Heart left ventricle (tissue), 16 donors: ENCODE data around the gene ZFYVE26. TPM values are rescaled to one million over a fixed set of nuclear protein-coding genes. Genes with fewer than 3 reads are reported as not detected.
A peak's percentile ranks its signal among the peaks of the same experiment; 100 is the strongest.

Source experiments
- ATAC-seq, 4 donors: fragments of 200-7000 bp; cut with Tn5 transposase; one replicate each; pipeline ENCODE4 v1.9.1; 2020 to 2022; ENCODE audit warnings: moderate library complexity in 4 of 4, mild to moderate bottlenecking in 3 of 4, moderate number of reproducible peaks in 1 of 4
- DNase-seq, 5 donors: peaks; one replicate each; pipeline ENCODE4 v3.0.0-alpha.2; 2020
- H3K27ac ChIP-seq, 12 donors: fragments of 200-600 bp; sonication (generic) in 4 of 12; one replicate each; pipeline versions ENCODE4 v1.5.0 to v1.8.0; 2016 to 2022; ENCODE audit warnings: mild to moderate bottlenecking in 2 of 12
- H3K27me3 ChIP-seq, 9 donors: fragments of 200-600 bp; sonication (generic) in 2 of 9; one replicate each; pipeline versions ENCODE4 v1.5.1 to v1.8.0; 2016 to 2022; ENCODE audit warnings: mild to moderate bottlenecking in 3 of 9
- H3K36me3 ChIP-seq, 9 donors: fragments of 200-600 bp; sonication (generic) in 2 of 9; one replicate each; pipeline versions ENCODE4 v1.5.0 to v1.8.0; 2018 to 2022; ENCODE audit warnings: mild to moderate bottlenecking in 2 of 9
- H3K4me1 ChIP-seq, 12 donors: fragments of 200-600 bp; sonication (generic) in 4 of 12; one replicate each; pipeline versions ENCODE4 v1.5.0 to v1.8.0; 2016 to 2022; ENCODE audit warnings: mild to moderate bottlenecking in 3 of 12
- H3K4me3 ChIP-seq, 12 donors: fragments of 200-600 bp; sonication (generic) in 4 of 12; one replicate each; pipeline versions ENCODE4 v1.5.0 to v1.8.0; 2017 to 2022; ENCODE audit warnings: mild to moderate bottlenecking in 9 of 12, moderate library complexity in 4 of 12
- H3K9me3 ChIP-seq, 12 donors: fragments of 200-600 bp; sonication (generic) in 4 of 12; one replicate each; pipeline versions ENCODE4 v1.5.0 to v1.8.0; 2016 to 2022; ENCODE audit warnings: mild to moderate bottlenecking in 1 of 12
- POLR2A ChIP-seq, 2 donors: fragments of 450-650 bp; IDR thresholded peaks; one replicate each; pipeline ENCODE4 v1.6.1; 2017; ENCODE audit warnings: antibody characterized with exemption in 2 of 2, mild to moderate bottlenecking in 2 of 2, moderate library complexity in 2 of 2
- WGBS, 4 donors: extraction: QIAGEN DNeasy Blood & Tissue Kit in 2 of 4; methylation state at CpG; one replicate each; pipeline versions ENCODE4 v1.1.5 to v1.1.7; 2013 to 2018; 5-methylcytosine and 5-hydroxymethylcytosine counted together
- intact Hi-C, 10 donors: fragments of 100-400 bp; cut with DNase I; formaldehyde crosslinking; loops; one replicate each; pipeline versions ENCODE4 v1.11.1 to v1.14.2; 2022
- polyA plus RNA-seq, 2 donors: library from polyadenylated mRNA; stranded (reverse); fragments of 200-250 nt; gene quantifications; one replicate each; pipeline ENCODE4 v1.2.3, GENCODE V29; 2013
- total RNA-seq, 9 donors: library from RNA; depleted of rRNA in 2 of 9; stranded (reverse); fragments of >200 nt in 2 of 9; fragmentation: NEBNext Ultra II Directional in 3 of 9; extraction: Animal tissue kit (Norgen Biotek cat#: 25700) in 3 of 9; gene quantifications; one replicate each; pipeline versions ENCODE4 v1.1.0 to v1.2.4, GENCODE V29; 2016 to 2023
- TF ChIP-seq, protein P1 (sequence below), 12 donors: fragments of 200-600 bp; sonication (generic) in 4 of 12; IDR thresholded peaks; one replicate each; pipeline versions ENCODE4 v1.5.0 to v1.8.0; 2018 to 2022; ENCODE audit warnings: antibody characterized with exemption in 12 of 12, mild to moderate bottlenecking in 5 of 12
- donor health status: ischemic (EF 13 %, LVEDD 7.1; RV severe dilation, severe dysfunction).
- donor health status: healthy with polysubstance abuse.
- donor health status: DM: no; HTN: yes; CAD: no.
- donor health status: DM: no; HTN: no; CAD: no.
- donor health status: ischemic (EF 25% LVEDD 6.9; RV normal size, moderate dysfunction).
- donor health status: ischemic (EF 25% LVEDD 5.7; RV mildly dilated, moderate dysfunction).
- donor health status: healthy.
- donor health status: DM: yes; HTN: yes; CAD: no.
- donor health status: ischemic (EF 35%, LVEDD 5.7; RV mildly dilated, moderate dysfunction).
- donor health status: nonischemic (EF 11% LVEDD 7.7; RV severe dilation, severe dysfunction).
- donor health status: DM: yes; HTN: yes; CAD: no.
- donor health status: PGD.
- donor health status: ischemic (EF 29% LVEDD 5.4; RV normal size, mild dysfunction).
- donor health status: nonischemic (EF 23%, LVEDD 6.1; RV moderate dilation, normal function).

ZFYVE26 gene
- total and polyA plus RNA-seq, 11 donors = 5.1 to 24.1 (median 18.2) TPM

DNA sequence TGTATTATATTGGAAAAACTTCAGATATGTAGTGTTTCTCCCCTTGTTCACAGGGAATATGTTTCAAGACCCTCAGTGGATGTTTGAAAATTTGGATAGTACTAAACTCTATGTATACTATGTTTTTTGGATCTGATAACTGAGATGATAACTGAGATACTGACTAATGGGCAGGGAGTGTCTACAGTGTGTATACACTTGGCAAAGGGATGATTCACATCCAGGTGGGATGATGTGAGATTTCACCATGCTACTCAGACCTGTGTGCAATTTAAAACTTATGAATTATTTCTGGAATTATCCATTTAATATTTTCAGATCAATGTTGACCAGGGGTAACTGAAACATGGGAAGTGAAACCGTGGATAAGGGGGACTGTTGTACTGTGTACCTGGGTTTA lies 17.0 kb upstream of the ZFYVE26 start:
- ATAC-seq (no peak), DNase-seq (no peak)
- no peak for TF ChIP-seq POLR2A (IDR thresholded peaks at IDR 0.05)
- TF ChIP-seq, protein P1, sequence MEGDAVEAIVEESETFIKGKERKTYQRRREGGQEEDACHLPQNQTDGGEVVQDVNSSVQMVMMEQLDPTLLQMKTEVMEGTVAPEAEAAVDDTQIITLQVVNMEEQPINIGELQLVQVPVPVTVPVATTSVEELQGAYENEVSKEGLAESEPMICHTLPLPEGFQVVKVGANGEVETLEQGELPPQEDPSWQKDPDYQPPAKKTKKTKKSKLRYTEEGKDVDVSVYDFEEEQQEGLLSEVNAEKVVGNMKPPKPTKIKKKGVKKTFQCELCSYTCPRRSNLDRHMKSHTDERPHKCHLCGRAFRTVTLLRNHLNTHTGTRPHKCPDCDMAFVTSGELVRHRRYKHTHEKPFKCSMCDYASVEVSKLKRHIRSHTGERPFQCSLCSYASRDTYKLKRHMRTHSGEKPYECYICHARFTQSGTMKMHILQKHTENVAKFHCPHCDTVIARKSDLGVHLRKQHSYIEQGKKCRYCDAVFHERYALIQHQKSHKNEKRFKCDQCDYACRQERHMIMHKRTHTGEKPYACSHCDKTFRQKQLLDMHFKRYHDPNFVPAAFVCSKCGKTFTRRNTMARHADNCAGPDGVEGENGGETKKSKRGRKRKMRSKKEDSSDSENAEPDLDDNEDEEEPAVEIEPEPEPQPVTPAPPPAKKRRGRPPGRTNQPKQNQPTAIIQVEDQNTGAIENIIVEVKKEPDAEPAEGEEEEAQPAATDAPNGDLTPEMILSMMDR (IDR thresholded peaks at IDR 0.05) = no peak
- 93 to 97% (median 96%) methylated on average over 1 of the region's 1 CpG for WGBS, 4 donors
- H3K27me3 ChIP-seq = no peaks in the 10 kb centered on the region
- no peak overlapping the region for H3K27ac ChIP-seq
- peaks cover 0 to 12% (median 0%) of the 10 kb centered on the region in 9 donors for H3K36me3 ChIP-seq
- peaks cover 0 to 6% (median 0%) of the 10 kb centered on the region in 12 donors for H3K9me3 ChIP-seq
- no peak overlapping the region for H3K4me3 ChIP-seq
- intact Hi-C loops = loop anchor here in 5 of 10 donors (10.0 kb wide), 2 partner anchors 991 to 1011 kb away; no protein-coding TSS in a partner anchor
- H3K4me1 ChIP-seq = no peaks in the 10 kb centered on the region

DNA sequence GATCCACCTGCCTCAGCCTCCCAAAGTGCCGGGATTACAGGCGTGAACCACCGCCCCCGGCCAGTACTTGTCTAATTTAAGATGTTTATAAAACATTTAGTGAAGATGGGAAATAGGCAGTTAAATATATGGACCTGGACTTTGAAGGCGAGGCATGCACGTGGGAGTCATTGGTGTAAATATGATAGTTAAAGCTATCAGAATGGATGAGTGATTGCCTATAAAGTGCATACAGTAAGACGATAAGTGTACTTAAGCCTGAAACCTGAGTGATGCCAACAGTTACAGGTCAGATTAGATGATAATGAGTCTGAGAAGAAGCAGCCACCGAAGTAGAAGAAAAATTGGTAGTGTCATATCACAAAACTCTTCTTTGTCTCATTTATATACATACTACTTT lies 14.7 kb upstream of the ZFYVE26 start:
- Histone ChIP-seq H3K4me1 (no peaks in the 10 kb centered on the region), H3K36me3 (peaks cover 0 to 25% (median 8%) of the 10 kb centered on the region in 9 donors), H3K9me3 (peaks cover 0 to 11% (median 0%) of the 10 kb centered on the region in 12 donors), H3K4me3 (no peak overlapping the region), H3K27me3 (no peaks in the 10 kb centered on the region), H3K27ac (no peak overlapping the region)
- no peak for ATAC-seq
- DNase-seq = no peak
- intact Hi-C loops = loop anchor here in 5 of 10 donors (10.0 kb wide), 2 partner anchors 994 to 1014 kb away; no protein-coding TSS in a partner anchor
- TF ChIP-seq, protein P1 (IDR thresholded peaks at IDR 0.05) = no peak
- TF ChIP-seq POLR2A (IDR thresholded peaks at IDR 0.05) = no peak
- 93 to 97% (median 94%) methylated on average over 8 of the region's 8 CpGs for WGBS, 4 donors

DNA sequence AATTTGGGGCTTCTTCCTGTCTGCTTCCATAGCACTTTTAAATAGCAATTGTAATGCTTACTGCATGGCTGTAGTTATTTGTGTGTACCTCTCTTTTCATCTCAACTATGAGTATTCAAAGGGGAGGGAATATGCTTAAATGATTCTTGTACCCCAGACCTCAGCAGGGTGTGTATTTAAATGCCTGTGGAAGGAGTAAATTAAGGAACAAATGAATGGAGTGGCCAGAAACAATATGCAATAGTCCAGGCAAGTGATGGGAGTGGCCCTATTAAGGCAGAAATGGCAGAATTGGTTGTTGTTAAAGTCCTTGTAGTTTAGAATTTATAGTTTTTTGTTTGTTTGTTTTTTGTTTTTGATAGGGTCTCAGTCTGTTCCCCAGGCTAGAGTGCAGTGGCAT lies 4.7 kb upstream of the ZFYVE26 start:
- ATAC-seq (no peak), DNase-seq (no peak)
- intact Hi-C loops = loop anchor here in 1 of 10 donors (10.0 kb wide), 1 partner anchor 1294 kb away; no protein-coding TSS in a partner anchor
- Histone ChIP-seq H3K36me3 (peaks cover 0 to 11% (median 2%) of the 10 kb centered on the region in 9 donors), H3K27ac (peak overlapping the region in 1 of 12 donors; percentile 67), H3K4me3 (no peak overlapping the region), H3K4me1 (peaks cover 0 to 33% (median 5%) of the 10 kb centered on the region in 12 donors), H3K27me3 (no peaks in the 10 kb centered on the region), H3K9me3 (no peaks in the 10 kb centered on the region)
- TF ChIP-seq POLR2A (IDR thresholded peaks at IDR 0.05) = no peak

DNA sequence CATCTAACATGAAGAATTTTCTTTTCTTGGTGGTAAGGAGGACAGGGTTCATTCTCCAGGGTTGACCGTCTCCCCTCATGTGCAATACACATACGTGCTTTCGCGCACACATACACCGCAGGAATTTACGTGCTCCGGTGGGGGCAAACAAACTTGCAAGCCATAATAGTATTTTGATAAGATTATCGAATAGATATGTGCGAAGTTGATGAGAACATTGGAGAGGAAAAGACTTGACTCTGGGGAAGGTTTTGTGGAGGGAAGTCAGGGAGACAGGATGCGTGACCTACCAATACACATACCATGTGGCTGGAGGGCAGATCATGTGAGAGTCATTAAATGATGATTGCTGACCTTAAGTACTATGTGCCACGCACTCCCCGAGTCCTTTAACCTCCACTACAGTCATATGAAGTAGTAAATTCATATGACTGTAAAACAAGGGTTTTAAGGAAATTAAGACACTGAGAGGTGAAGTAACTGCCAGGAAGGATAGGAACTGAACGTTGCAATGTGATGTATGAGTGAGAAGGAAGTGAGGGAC lies 4.1 kb upstream of the ZFYVE26 start:
- peak overlapping the region; percentile 65 to 92 (median 74) for H3K4me3 ChIP-seq
- 20 to 35% (median 22%) methylated on average over 13 of the region's 13 CpGs for WGBS, 4 donors
- ATAC-seq (no peak), DNase-seq (no peak)
- TF ChIP-seq, protein P1 (IDR thresholded peaks at IDR 0.05) = no peak
- no peak for TF ChIP-seq POLR2A (IDR thresholded peaks at IDR 0.05)
- H3K4me1 ChIP-seq = peaks cover 0 to 39% (median 9%) of the 10 kb centered on the region in 12 donors
- H3K27ac ChIP-seq = peak overlapping the region in 3 of 12 donors; percentile 51 to 67 (median 58)
- no peaks in the 10 kb centered on the region for H3K27me3 ChIP-seq
- H3K36me3 ChIP-seq = peaks cover 0 to 7% (median 0%) of the 10 kb centered on the region in 9 donors
- H3K9me3 ChIP-seq = no peaks in the 10 kb centered on the region
- intact Hi-C loops = loop anchor here in 1 of 10 donors (10.0 kb wide), 1 partner anchor 1294 kb away; no protein-coding TSS in a partner anchor
